HG03025 (cell line): ENCODE results near the gene MRPS30.
"Not testable (repeated sequence)": the region's sequence is repeated elsewhere in the genome, so short reads cannot be mapped to it uniquely, and the experiment has no call there.

Experiments used
- ATAC-seq: cut with Tn5 transposase; IDR thresholded peaks from one replicate; pipeline ENCODE4 v1.9.1; 2021; ENCODE audit warnings: mild to moderate bottlenecking, moderate library complexity; ENCODE audit not compliant: unreplicated experiment, low FRiP score

The MRPS30 gene

GRCh38 chr5:44808435-44809214 lies at the start of gene MRPS30:
MRPS30 (plus strand) TSS chr5:44808947; CDS start chr5:44808963, 16 bp downstream.
- ATAC-seq, result peak; percentile 98

GRCh38 chr5:44769200-44769876 lies 39.4 kb upstream of the MRPS30 start:
- ATAC-seq, result no peak

- ATAC-seq, result no peak
Measured at GRCh38 chr5:44769877-44770209, 38.9 kb upstream of the MRPS30 start.

GRCh38 chr5:44770780-44771717 lies 37.7 kb upstream of the MRPS30 start:
- no peak for ATAC-seq

- ATAC-seq, result not testable (repeated sequence)
Measured at GRCh38 chr5:44772397-44772796, 36.4 kb upstream of the MRPS30 start.

GRCh38 chr5:44774279-44774880 lies 34.4 kb upstream of the MRPS30 start:
- no peak for ATAC-seq

- ATAC-seq, result no peak
Measured at GRCh38 chr5:44779167-44779566, 29.6 kb upstream of the MRPS30 start.

- no peak for ATAC-seq
Measured at GRCh38 chr5:44783634-44784315, 25.0 kb upstream of the MRPS30 start.

GRCh38 chr5:44787731-44788130 lies 21.0 kb upstream of the MRPS30 start:
- no peak for ATAC-seq

GRCh38 chr5:44789372-44789995 lies 19.3 kb upstream of the MRPS30 start:
- not testable (repeated sequence) for ATAC-seq

- ATAC-seq, result not testable (repeated sequence)
Measured at GRCh38 chr5:44792031-44792673, 16.6 kb upstream of the MRPS30 start.

- no peak for ATAC-seq
Measured at GRCh38 chr5:44794371-44794770, 14.4 kb upstream of the MRPS30 start.

- no peak for ATAC-seq
Measured at GRCh38 chr5:44795496-44795895, 13.3 kb upstream of the MRPS30 start.

- no peak for ATAC-seq
Measured at GRCh38 chr5:44797841-44798240, 10.9 kb upstream of the MRPS30 start.

- no peak for ATAC-seq
Measured at GRCh38 chr5:44801992-44802391, 6.8 kb upstream of the MRPS30 start.

- no peak for ATAC-seq
Measured at GRCh38 chr5:44806608-44807007, 2.1 kb upstream of the MRPS30 start.

GRCh38 chr5:44807269-44807668 lies 1.5 kb upstream of the MRPS30 start:
- no peak for ATAC-seq

GRCh38 chr5:44809215-44809955 lies 638 bp downstream of the MRPS30 start:
- peak; percentile 39 for ATAC-seq
